Astrocyte (in vitro differentiated cells and primary cell): ENCODE results near the gene IL10RA.

Experiments
- CTCF ChIP-seq: IDR thresholded peaks from 2 replicates; pipeline ENCODE4 v1.5.1; 2011; ENCODE audit warnings: low read depth, mild to moderate bottlenecking, inconsistent platforms, low read length, moderate library complexity; ENCODE audit not compliant: insufficient read depth
- EZH2 ChIP-seq: IDR thresholded peaks from 2 replicates; pipeline ENCODE4 v1.6.1; 2012; ENCODE audit warnings: mild to moderate bottlenecking, low read length, inconsistent platforms; ENCODE audit not compliant: insufficient read depth

GRCh38 chr11:117973503-117973860 is 12.7 kb upstream of the IL10RA start:
- no peak for TF ChIP-seq CTCF
- no peak for TF ChIP-seq EZH2
